Muscle of leg (tissue), 16 donors: ENCODE data around the gene MVB12A. TPM values are rescaled to one million over a fixed set of nuclear protein-coding genes. Genes with fewer than 3 reads are reported as not detected.

Source experiments
- DNase-seq: peaks from one replicate; pipeline ENCODE4 v3.0.0; 2013
- H3K27ac ChIP-seq: one replicate; pipeline ENCODE4 v1.5.1; 2013; ENCODE audit warnings: mild to moderate bottlenecking, low read length, control low read depth
- H3K27me3 ChIP-seq: one replicate; pipeline ENCODE4 v1.6.1; 2013; ENCODE audit warnings: low read length; ENCODE audit not compliant: control insufficient read depth, insufficient read depth
- H3K36me3 ChIP-seq: one replicate; pipeline ENCODE4 v1.6.1; 2013; ENCODE audit warnings: low read length; ENCODE audit not compliant: control insufficient read depth, insufficient read depth
- H3K4me1 ChIP-seq: one replicate; pipeline ENCODE4 v1.6.1; 2013; ENCODE audit warnings: low read length; ENCODE audit not compliant: control insufficient read depth, insufficient read depth
- H3K4me3 ChIP-seq: one replicate; pipeline ENCODE4 v1.5.1; 2013; ENCODE audit warnings: low read length, control low read depth
- H3K9me3 ChIP-seq: replicated peaks from 2 replicates; pipeline ENCODE4 v1.6.1; 2013; ENCODE audit warnings: low read depth, low read length; ENCODE audit not compliant: control insufficient read depth
- WGBS: methylation state at CpG from one replicate; pipeline ENCODE4 v1.1.5; 2013; ENCODE audit warnings: missing lambda C conversion rate; ENCODE audit not compliant: insufficient coverage; 5-methylcytosine and 5-hydroxymethylcytosine counted together
- long read RNA-seq, 11 donors: transcript quantifications; one replicate each; lab custom pipeline, GENCODE V29; 2026
- polyA plus RNA-seq, 8 donors: library from polyadenylated mRNA; unstranded; fragments of 120-200 nt; gene quantifications; one replicate each; pipeline versions ENCODE4 v1.2.1 to v1.2.3, GENCODE V29; 2013; ENCODE audit warnings: inconsistent platforms in 1 of 8, low replicate concordance in 1 of 8; ENCODE audit not compliant: insufficient read length in 8 of 8, insufficient read depth in 1 of 8
- total RNA-seq: library from RNA; stranded (reverse); fragments of 120-200 nt; gene quantifications from one replicate; pipeline ENCODE4 v1.2.4, GENCODE V29; 2013

The MVB12A gene
- total RNA-seq (32.9 TPM), polyA plus RNA-seq (10 to 100 TPM; 29.5 to 44.3 (median 33.2) TPM)
- long read RNA-seq, donor 1, transcript MVB12A-201 (9 exons, 2,223 nt): major isoform, 8 of 8 reads
- long read RNA-seq, donor 1, partial matches to known transcripts: 0 of 8 reads
- long read RNA-seq, donor 1, other reads (novel, unspliced or antisense): 0 of 8 reads
- long read RNA-seq, donor 2, partial matches to known transcripts: 0 of 1 reads
- long read RNA-seq, donor 2, other reads (novel, unspliced or antisense): 0 of 1 reads
- long read RNA-seq, donor 3, transcript MVB12A-201 (9 exons, 2,223 nt): major isoform, 19 of 20 reads
- long read RNA-seq, donor 3, partial matches to known transcripts: 0 of 20 reads
- long read RNA-seq, donor 3, other reads (novel, unspliced or antisense): 0 of 20 reads
- long read RNA-seq, donor 4, transcript MVB12A-201 (9 exons, 2,223 nt): major isoform, 13 of 15 reads
- long read RNA-seq, donor 4, partial matches to known transcripts: 0 of 15 reads
- long read RNA-seq, donor 4, other reads (novel, unspliced or antisense): 0 of 15 reads
- long read RNA-seq, donor 5, transcript MVB12A-201 (9 exons, 2,223 nt): major isoform, 35 of 40 reads
- long read RNA-seq, donor 5, partial matches to known transcripts: 0 of 40 reads
- long read RNA-seq, donor 5, other reads (novel, unspliced or antisense): 0 of 40 reads
- long read RNA-seq, donor 6, transcript MVB12A-201 (9 exons, 2,223 nt): major isoform, 20 of 30 reads
- long read RNA-seq, donor 6, partial matches to known transcripts: 5 of 30 reads
- long read RNA-seq, donor 6, other reads (novel, unspliced or antisense): 0 of 30 reads
- long read RNA-seq, donor 7, transcript MVB12A-201 (9 exons, 2,223 nt): major isoform, 10 of 10 reads
- long read RNA-seq, donor 7, partial matches to known transcripts: 0 of 10 reads
- long read RNA-seq, donor 7, other reads (novel, unspliced or antisense): 0 of 10 reads
- long read RNA-seq, donor 8, transcript MVB12A-201 (9 exons, 2,223 nt): major isoform, 11 of 17 reads
- long read RNA-seq, donor 8, partial matches to known transcripts: 0 of 17 reads
- long read RNA-seq, donor 8, other reads (novel, unspliced or antisense): 0 of 17 reads
- long read RNA-seq, donor 9, transcript MVB12A-201 (9 exons, 2,223 nt): major isoform, 8 of 12 reads
- long read RNA-seq, donor 9, partial matches to known transcripts: 0 of 12 reads
- long read RNA-seq, donor 9, other reads (novel, unspliced or antisense): 0 of 12 reads
- long read RNA-seq, donor 10, transcript MVB12A-201 (9 exons, 2,223 nt): major isoform, 7 of 7 reads
- long read RNA-seq, donor 10, partial matches to known transcripts: 0 of 7 reads
- long read RNA-seq, donor 10, other reads (novel, unspliced or antisense): 0 of 7 reads
- long read RNA-seq, donor 11, transcript MVB12A-201 (9 exons, 2,223 nt): major isoform, 14 of 16 reads
- long read RNA-seq, donor 11, partial matches to known transcripts: 0 of 16 reads
- long read RNA-seq, donor 11, other reads (novel, unspliced or antisense): 0 of 16 reads

DNA sequence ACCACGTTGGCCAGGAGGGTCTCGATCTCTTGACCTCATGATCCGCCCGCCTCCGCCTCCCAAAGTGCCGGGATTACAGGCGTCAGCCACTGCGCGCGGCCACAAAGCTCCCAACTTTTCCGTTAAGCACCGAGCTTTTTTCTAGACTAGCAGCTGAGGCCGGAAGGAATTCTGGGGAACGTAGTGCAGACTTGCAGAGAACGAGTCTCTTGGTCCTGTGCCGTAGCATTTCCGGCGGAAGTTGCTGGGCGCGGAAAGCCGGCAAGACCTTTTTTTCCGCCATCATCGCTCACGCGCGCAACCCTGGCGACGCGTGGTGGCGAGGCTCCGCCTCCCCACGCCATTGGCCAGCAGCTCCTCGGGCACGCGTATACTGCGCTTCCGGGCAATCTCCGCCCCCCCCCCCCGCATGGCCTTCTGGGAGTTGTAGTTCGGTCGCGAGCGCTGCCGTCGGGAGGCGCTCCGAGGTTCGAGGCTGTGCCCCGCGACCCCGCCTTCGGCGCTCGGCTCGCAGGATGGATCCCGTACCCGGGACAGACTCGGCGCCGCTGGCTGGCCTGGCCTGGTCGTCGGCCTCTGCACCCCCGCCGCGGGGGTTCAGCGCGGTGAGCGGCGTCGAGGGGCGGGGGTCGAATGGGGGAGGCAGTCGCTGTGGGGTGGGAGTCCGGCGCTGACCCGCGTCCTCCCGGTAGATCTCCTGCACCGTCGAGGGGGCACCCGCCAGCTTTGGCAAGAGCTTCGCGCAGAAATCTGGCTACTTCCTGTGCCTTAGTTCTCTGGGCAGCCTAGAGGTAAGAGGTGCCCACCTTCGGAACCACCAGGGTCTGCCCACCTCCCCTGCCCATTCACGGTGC lies at the start of gene MVB12A:
Gene MVB12A, plus strand, starts transcription at position 427 of the 854 bp plus-strand sequence. Its CDS starts 89 bp downstream, at position 516.
- WGBS: 1% methylated on average over 74 of the region's 85 CpGs
- Histone ChIP-seq H3K4me3 (peak within 1 kb of the TSS; percentile 52), H3K9me3 (no peaks in the 10 kb centered on the region), H3K4me1 (peaks cover 20% of the 10 kb centered on the region), H3K27me3 (no peaks in the 10 kb centered on the region), H3K27ac (peak within 1 kb of the TSS; percentile 94), H3K36me3 (peaks cover 14% of the 10 kb centered on the region)
- peak; percentile 100 for DNase-seq

DNA sequence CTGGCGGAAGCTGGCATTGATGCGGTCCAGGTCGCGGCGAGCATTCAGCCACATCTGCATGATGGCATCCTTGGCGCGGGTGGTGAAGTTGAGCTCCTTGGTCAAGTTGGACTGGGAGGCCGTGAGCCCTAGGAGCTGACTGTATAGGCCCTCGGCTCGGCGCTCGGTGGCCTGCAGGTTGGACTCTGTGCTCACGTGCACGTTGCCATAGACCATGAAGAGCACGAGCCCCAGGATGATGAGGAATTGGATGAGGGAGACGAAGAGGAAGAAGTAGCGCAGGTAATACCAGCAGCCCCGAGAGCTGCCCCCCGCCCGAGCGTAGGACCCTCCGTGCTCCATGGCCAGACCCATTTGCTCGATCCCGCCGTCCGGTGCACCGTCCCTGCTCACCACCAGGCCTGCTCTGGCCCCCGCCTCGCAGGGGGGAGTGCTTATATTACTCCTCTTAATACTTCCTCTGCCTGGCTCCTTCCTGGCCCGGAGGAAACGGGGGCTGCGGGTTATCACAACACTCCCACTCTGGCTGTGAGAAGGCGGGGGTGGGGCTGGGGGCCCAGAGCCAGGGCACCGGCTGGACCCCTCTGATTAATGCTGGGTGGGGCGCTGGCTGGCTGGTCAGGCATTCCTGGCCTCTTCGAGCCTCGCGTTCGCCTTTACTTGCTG lies 42.8 kb upstream of the MVB12A start, which contains the start of gene PLVAP:
Gene PLVAP, minus strand, starts transcription at position 408 of the 666 bp plus-strand sequence. Its CDS starts 54 bp downstream, at position 354.
- peak within 1 kb of the TSS; percentile 14 for H3K4me3 ChIP-seq
- no peaks in the 10 kb centered on the region for H3K9me3 ChIP-seq
- H3K4me1 ChIP-seq: peaks cover 15% of the 10 kb centered on the region
- no peaks in the 10 kb centered on the region for H3K27me3 ChIP-seq
- H3K27ac ChIP-seq: no peak within 1 kb of the TSS
- no peaks in the 10 kb centered on the region for H3K36me3 ChIP-seq
- 60% methylated on average over 30 of the region's 39 CpGs for WGBS
- DNase-seq: no peak

DNA sequence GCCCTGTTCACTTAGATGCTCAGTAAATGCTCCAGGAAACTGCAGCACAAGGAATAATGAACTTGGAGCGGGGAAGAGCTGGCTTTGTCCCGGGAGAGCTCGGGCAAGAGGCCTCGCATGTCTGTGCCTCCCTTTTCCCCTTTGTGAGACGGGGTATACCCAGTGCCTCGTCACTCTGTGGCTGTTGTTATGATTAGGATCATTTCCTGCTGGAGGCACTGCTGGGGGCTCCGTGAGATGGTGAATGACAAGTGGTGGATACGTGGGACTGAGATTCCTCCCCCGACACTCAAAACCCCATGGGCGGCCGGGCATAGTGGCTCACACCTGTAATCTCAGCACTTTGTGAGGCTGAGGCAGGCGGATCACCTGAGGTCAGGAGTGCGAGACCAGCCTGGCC lies 41.6 kb upstream of the MVB12A start:
- DNase-seq: no peak
- Histone ChIP-seq H3K9me3 (no peaks in the 10 kb centered on the region), H3K27me3 (no peaks in the 10 kb centered on the region), H3K27ac (no peak overlapping the region), H3K4me3 (no peak overlapping the region), H3K4me1 (peaks cover 19% of the 10 kb centered on the region), H3K36me3 (no peaks in the 10 kb centered on the region)
- WGBS: 68% methylated on average over 8 of the region's 13 CpGs

DNA sequence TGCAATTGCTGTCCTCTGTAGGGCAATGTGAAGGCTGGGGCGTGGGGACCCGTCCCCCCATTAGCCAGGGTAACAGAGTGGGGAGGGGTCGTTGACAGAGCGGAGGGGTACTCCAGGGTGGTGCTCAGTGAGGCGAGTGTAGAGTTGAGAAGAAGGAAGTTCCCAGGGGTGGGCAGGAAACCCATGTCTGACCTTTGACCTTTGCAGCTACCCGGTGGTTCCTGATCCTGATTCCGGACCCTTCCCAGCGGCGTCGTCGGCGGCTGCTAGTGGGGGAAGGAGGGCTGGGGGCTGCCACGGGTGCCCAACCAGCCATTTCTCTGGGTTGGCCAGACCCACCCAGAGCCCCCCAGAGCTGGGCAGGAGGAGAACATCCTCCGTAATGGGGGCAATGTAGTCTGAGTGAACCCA lies 40.6 kb upstream of the MVB12A start:
- peak; percentile 50 for DNase-seq
- peaks cover 21% of the 10 kb centered on the region for H3K4me1 ChIP-seq
- peak overlapping the region; percentile 31 for H3K27ac ChIP-seq
- no peaks in the 10 kb centered on the region for H3K9me3 ChIP-seq
- H3K4me3 ChIP-seq: no peak overlapping the region
- WGBS: 15% methylated on average over 12 of the region's 14 CpGs
- no peaks in the 10 kb centered on the region for H3K27me3 ChIP-seq
- no peaks in the 10 kb centered on the region for H3K36me3 ChIP-seq

DNA sequence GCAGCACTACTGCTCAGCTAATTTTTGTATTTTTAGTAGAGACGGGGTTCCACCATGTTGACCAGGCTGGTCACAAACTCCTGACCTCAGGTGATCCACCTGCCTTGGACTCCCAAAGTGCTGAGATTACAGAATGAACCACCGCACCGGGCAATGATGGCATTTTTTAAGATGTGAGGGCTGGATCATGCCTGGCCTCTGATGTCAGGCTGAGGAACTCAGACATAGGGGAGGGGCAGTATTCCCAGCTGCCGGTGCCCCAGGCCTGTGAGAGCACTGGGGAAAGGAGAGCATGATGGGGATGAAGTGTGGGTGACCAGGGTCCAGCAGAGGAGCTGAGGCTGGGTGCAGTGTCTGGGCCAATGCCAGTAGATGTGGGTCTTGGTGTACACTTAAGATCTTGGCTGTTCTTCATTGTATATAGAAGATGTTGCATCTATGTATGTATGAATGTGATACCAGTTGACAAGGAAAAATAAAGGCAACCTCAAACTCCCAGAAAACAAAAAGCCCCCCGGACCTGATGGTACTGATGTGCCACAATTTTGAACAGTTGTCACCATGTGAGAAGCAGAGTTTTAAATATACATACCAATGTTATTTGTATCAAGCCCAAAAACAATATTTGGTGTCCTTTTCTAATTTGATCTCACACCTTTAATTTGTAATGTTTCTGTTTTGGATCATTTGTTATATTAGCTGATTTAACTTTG lies 39.3 kb upstream of the MVB12A start:
- Histone ChIP-seq H3K4me3 (no peak overlapping the region), H3K4me1 (peaks cover 21% of the 10 kb centered on the region), H3K27ac (no peak overlapping the region), H3K27me3 (no peaks in the 10 kb centered on the region), H3K36me3 (no peaks in the 10 kb centered on the region), H3K9me3 (no peaks in the 10 kb centered on the region)
- 97% methylated on average over 4 of the region's 5 CpGs for WGBS
- DNase-seq: no peak

DNA sequence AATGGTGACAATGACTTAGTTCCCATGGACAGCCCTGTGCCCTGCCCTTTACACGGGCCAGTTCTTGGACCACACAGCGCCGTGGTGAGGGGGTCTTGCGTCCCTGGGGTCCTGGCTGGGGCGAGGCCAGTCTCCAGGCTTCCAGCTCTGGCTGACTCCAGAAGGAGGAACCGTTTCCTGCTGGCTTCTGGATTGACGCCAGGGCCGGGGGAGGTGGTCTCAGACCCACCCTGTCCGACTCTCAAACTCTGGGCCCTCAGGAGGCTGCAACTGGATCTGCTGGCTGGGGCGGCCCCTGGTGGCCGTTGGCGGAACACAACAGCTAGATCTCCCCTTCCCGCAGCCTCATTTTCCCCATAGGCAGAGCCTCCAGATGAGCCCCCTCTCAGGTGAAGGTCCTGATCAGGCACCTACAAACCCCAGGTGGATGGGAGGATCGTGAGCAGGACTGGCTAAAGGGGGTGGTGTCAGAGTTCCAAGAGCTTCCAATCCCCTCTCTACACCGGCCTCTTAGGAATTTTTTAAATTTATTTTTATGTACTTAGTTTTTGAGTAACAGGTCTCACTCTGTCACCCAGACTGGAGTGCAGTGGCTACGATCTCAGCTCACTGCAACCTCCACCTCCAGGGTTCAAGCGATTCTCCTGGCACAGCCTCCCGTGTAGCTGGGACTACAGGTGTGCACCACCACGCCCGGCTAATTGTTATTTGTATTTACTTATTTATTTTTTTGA lies 33.8 kb upstream of the MVB12A start:
- no peaks in the 10 kb centered on the region for H3K36me3 ChIP-seq
- 22% methylated on average over 9 of the region's 20 CpGs for WGBS
- peaks cover 17% of the 10 kb centered on the region for H3K27me3 ChIP-seq
- no peaks in the 10 kb centered on the region for H3K9me3 ChIP-seq
- no peak overlapping the region for H3K4me3 ChIP-seq
- peak; percentile 73 for DNase-seq
- peaks cover 17% of the 10 kb centered on the region for H3K4me1 ChIP-seq
- H3K27ac ChIP-seq: peak overlapping the region; percentile 35

DNA sequence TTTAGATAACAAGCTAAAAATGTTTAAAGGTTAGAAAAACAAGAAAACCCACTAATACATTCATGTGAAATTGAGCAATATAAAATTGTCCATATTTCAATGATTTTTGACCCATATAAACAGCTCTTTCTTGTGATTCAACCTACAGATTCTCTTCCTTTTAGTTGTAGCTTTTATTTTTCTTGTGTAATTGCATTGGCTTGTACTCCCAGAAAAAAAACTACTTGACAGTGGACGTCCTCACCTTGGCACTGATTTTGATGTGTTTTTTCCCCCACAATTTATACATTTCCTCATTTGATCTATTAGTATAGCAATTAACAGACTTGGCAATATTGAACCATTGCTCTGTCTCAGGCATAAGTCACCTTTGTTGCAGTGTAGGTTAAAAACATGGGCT lies 30.6 kb upstream of the MVB12A start:
- no CpG with 5 or more reads among the region's 1 CpG for WGBS
- DNase-seq: no peak
- H3K27me3 ChIP-seq: peaks cover 17% of the 10 kb centered on the region

More for the DNA sequence above, 30.6 kb upstream of the MVB12A start:
- H3K27ac ChIP-seq: no peak overlapping the region
- H3K4me1 ChIP-seq: peaks cover 18% of the 10 kb centered on the region
- H3K4me3 ChIP-seq: no peak overlapping the region
- no peaks in the 10 kb centered on the region for H3K36me3 ChIP-seq
- no peaks in the 10 kb centered on the region for H3K9me3 ChIP-seq
